Keratinocyte (primary cell): Measurements from ENCODE around the gene BMPER. TPM values are rescaled to one million over a fixed set of nuclear protein-coding genes. Genes with fewer than 3 reads are reported as not detected.
A peak's percentile ranks its signal among the peaks of the same experiment; 100 is the strongest.

ENCODE experiments used
- DNase-seq: peaks from one replicate; pipeline ENCODE4 v3.0.0-alpha.2; 2011; ENCODE audit warnings: low read depth, missing footprints, low spot score
- FAIRE-seq: peaks from 2 replicates; lab custom pipeline; 2011; peaks lifted over from hg19 to GRCh38; lab: Jason Lieb, UNC
- H2AFZ ChIP-seq: 2 replicates; pipeline ENCODE4 v1.6.0; 2012; ENCODE audit warnings: low read length, control low read depth, inconsistent platforms; ENCODE audit not compliant: control insufficient read depth
- H3K27ac ChIP-seq: 2 replicates; pipeline ENCODE4 v1.5.1; 2011; ENCODE audit warnings: low read length; ENCODE audit not compliant: control insufficient read depth, insufficient read depth
- H3K27me3 ChIP-seq: 3 replicates; pipeline ENCODE4 v1.6.0; 2011; ENCODE audit warnings: low read length; ENCODE audit not compliant: control insufficient read depth, insufficient read depth; ENCODE audit errors: extremely low read depth
- H3K36me3 ChIP-seq, 2 experiments: 2 replicates in 1 of 2; 3 replicates in 1 of 2; pipeline ENCODE4 v1.5.1; 2011; ENCODE audit warnings: low read length in 2 of 2, mild to moderate bottlenecking in 1 of 2; ENCODE audit not compliant: control insufficient read depth in 2 of 2, insufficient read depth in 2 of 2; ENCODE audit errors: extremely low read depth in 1 of 2
- H3K4me1 ChIP-seq: 3 replicates; pipeline ENCODE4 v1.5.1; 2011; ENCODE audit warnings: low read length; ENCODE audit not compliant: control insufficient read depth, insufficient read depth; ENCODE audit errors: extremely low read depth
- H3K4me2 ChIP-seq: 3 replicates; pipeline ENCODE4 v1.6.0; 2011; ENCODE audit warnings: low read depth, low read length; ENCODE audit not compliant: control insufficient read depth, insufficient read depth; ENCODE audit errors: extremely low read depth
- H3K4me3 ChIP-seq, 3 experiments: fragments of 200-600 bp in 1 of 3; sonication (generic) in 1 of 3; 2 replicates in 2 of 3; 3 replicates in 1 of 3; pipeline ENCODE4 v1.5.1; 2011 to 2016; ENCODE audit warnings: low read length in 3 of 3, mild to moderate bottlenecking in 3 of 3, control low read depth in 2 of 3, inconsistent platforms in 1 of 3, low read depth in 1 of 3, mixed read lengths in 1 of 3, mixed run types in 1 of 3, moderate library complexity in 1 of 3; ENCODE audit not compliant: control insufficient read depth in 2 of 3, insufficient read depth in 2 of 3; ENCODE audit errors: extremely low read depth in 1 of 3
- H3K79me2 ChIP-seq: 2 replicates; pipeline ENCODE4 v1.6.0; 2012; ENCODE audit warnings: low read length; ENCODE audit not compliant: control insufficient read depth, insufficient read depth
- H3K9ac ChIP-seq: 3 replicates; pipeline ENCODE4 v1.6.0; 2011; ENCODE audit warnings: low read length; ENCODE audit not compliant: control insufficient read depth, insufficient read depth; ENCODE audit errors: extremely low read depth
- H3K9me1 ChIP-seq: 3 replicates; pipeline ENCODE4 v1.6.0; 2011; ENCODE audit warnings: low read length; ENCODE audit not compliant: control insufficient read depth, insufficient read depth; ENCODE audit errors: extremely low read depth
- H3K9me3 ChIP-seq: 2 replicates; pipeline ENCODE4 v1.5.1; 2012; ENCODE audit warnings: low read depth, low read length; ENCODE audit not compliant: control insufficient read depth
- H4K20me1 ChIP-seq: 3 replicates; pipeline ENCODE4 v1.6.0; 2011; ENCODE audit warnings: low read length; ENCODE audit not compliant: control insufficient read depth, insufficient read depth; ENCODE audit errors: extremely low read depth
- CTCF ChIP-seq, 3 experiments: IDR thresholded peaks in 1 of 3; conservative IDR thresholded peaks in 1 of 3; optimal IDR thresholded peaks in 1 of 3; 2 replicates in 2 of 3; 3 replicates in 1 of 3; pipeline versions ENCODE3 to v1.5.1; 2011; ENCODE audit warnings: low read length in 3 of 3, mild to moderate bottlenecking in 3 of 3, moderate library complexity in 2 of 3, control low read depth in 1 of 3, inconsistent platforms in 1 of 3; ENCODE audit not compliant: insufficient read depth in 2 of 3; ENCODE audit errors: extremely low read depth in 1 of 3
- EZH2 ChIP-seq: IDR thresholded peaks from one replicate; pipeline ENCODE4 v1.6.1; 2012; ENCODE audit warnings: inconsistent platforms, mild to moderate bottlenecking, low read length, moderate library complexity
- dilution Hi-C: fragments of 300-500 bp; cut with MboI; formaldehyde crosslinking; loops from one replicate; pipeline ENCODE4 v1.7.0; 2020; ENCODE audit warnings: low sequenced_read_pairs; ENCODE audit not compliant: extremely low pct_ligation_motif_present
- polyA plus RNA-seq, 5 experiments: library from polyadenylated mRNA; depleted of rRNA in 3 of 5; stranded (reverse) in 3 of 5; stranded (forward) in 1 of 5; unstranded in 1 of 5; fragments of >200 nt; gene quantifications; 1 replicate in 1 of 5; 2 replicates in 3 of 5; 3 replicates in 1 of 5; pipeline versions ENCODE4 v1.2.1 to v1.2.3, GENCODE V29; 2011 to 2012; ENCODE audit warnings: missing spikeins in 2 of 5, low read depth in 1 of 5, low replicate concordance in 1 of 5

The BMPER gene
- polyA plus RNA-seq, 1 donor (not counting 4 experiments of a cell fraction or from before 2014, with no cell fraction given), result 0.67 TPM

GRCh38 chr7:34100661-34101060 lies 195.3 kb downstream of the BMPER start:
- Histone ChIP-seq H3K4me1 (peaks cover 2% of the 10 kb centered on the region), H2AFZ (no peak overlapping the region), H3K79me2 (no peaks in the 10 kb centered on the region), H3K36me3 (no peaks in the 10 kb centered on the region), H3K4me3 (no peak overlapping the region), H3K4me2 (no peak overlapping the region), H3K9ac (no peak overlapping the region), H3K9me1 (no peaks in the 10 kb centered on the region), H4K20me1 (no peaks in the 10 kb centered on the region), H3K27me3 (no peaks in the 10 kb centered on the region), H3K27ac (no peak overlapping the region), H3K9me3 (no peaks in the 10 kb centered on the region)
- no peak for TF ChIP-seq EZH2
- TF ChIP-seq CTCF (optimal IDR thresholded peaks at IDR 0.05 in 1 of 3, IDR thresholded peaks at IDR 0.05 in 1 of 3, conservative IDR thresholded peaks at IDR 0.05 in 1 of 3; ENCODE audit: extremely low read depth in 1 of 3, insufficient read depth in 2 of 3, low read length in 3 of 3), result no peak
- peak; percentile 70 for FAIRE-seq
- no peak for DNase-seq
- dilution Hi-C loops, result no loop called here

- Histone ChIP-seq H3K27me3 (no peaks in the 10 kb centered on the region), H3K4me3 (no peak overlapping the region), H3K4me1 (peaks cover 2% of the 10 kb centered on the region), H3K4me2 (no peak overlapping the region), H3K36me3 (no peaks in the 10 kb centered on the region), H3K9me3 (no peaks in the 10 kb centered on the region), H3K27ac (no peak overlapping the region), H3K79me2 (no peaks in the 10 kb centered on the region), H4K20me1 (no peaks in the 10 kb centered on the region), H2AFZ (no peak overlapping the region), H3K9ac (no peak overlapping the region), H3K9me1 (no peaks in the 10 kb centered on the region)
- dilution Hi-C loops, result no loop called here
- TF ChIP-seq CTCF (optimal IDR thresholded peaks at IDR 0.05 in 1 of 3, IDR thresholded peaks at IDR 0.05 in 1 of 3, conservative IDR thresholded peaks at IDR 0.05 in 1 of 3; ENCODE audit: extremely low read depth in 1 of 3, insufficient read depth in 2 of 3, low read length in 3 of 3), result no peak
- TF ChIP-seq EZH2, result no peak
- FAIRE-seq (no peak), DNase-seq (no peak)
These were observed 198.8 kb downstream of the BMPER start for GRCh38 chr7:34104115-34104514.
